GM19395 (cell line): ENCODE results near the gene DUSP7.
A peak's percentile ranks its signal among the peaks of the same experiment; 100 is the strongest.

Source experiments
- ATAC-seq: cut with Tn5 transposase; IDR thresholded peaks from one replicate; pipeline ENCODE4 v1.9.1; 2021; ENCODE audit warnings: mild to moderate bottlenecking, moderate library complexity; ENCODE audit not compliant: unreplicated experiment

Gene DUSP7

GRCh38 chr3:52056521-52056967 is at the start of gene DUSP7:
DUSP7 (minus strand) TSS chr3:52056571; CDS start chr3:52056366, 205 bp downstream.
- peak; percentile 29 for ATAC-seq

GRCh38 chr3:52104684-52105640 is 48.6 kb upstream of the DUSP7 start:
- ATAC-seq = no peak

GRCh38 chr3:52102934-52103333 is 46.6 kb upstream of the DUSP7 start:
- no peak for ATAC-seq

- ATAC-seq = no peak
Measured at GRCh38 chr3:52099001-52099401, 42.6 kb upstream of the DUSP7 start.

GRCh38 chr3:52097851-52098507 is 41.6 kb upstream of the DUSP7 start:
- no peak for ATAC-seq

GRCh38 chr3:52095990-52096775 is 39.8 kb upstream of the DUSP7 start:
- no peak for ATAC-seq

- no peak for ATAC-seq
Measured at GRCh38 chr3:52094571-52095485, 38.5 kb upstream of the DUSP7 start.

GRCh38 chr3:52093756-52094545 is 37.6 kb upstream of the DUSP7 start:
- no peak for ATAC-seq

GRCh38 chr3:52092891-52093290 is 36.5 kb upstream of the DUSP7 start:
- ATAC-seq = no peak

- ATAC-seq = no peak
Measured at GRCh38 chr3:52092271-52092660, 35.9 kb upstream of the DUSP7 start.

GRCh38 chr3:52091586-52092270 is 35.4 kb upstream of the DUSP7 start:
- ATAC-seq = no peak

GRCh38 chr3:52090933-52091468 is 34.6 kb upstream of the DUSP7 start:
- no peak for ATAC-seq

GRCh38 chr3:52090131-52090932 is 34.0 kb upstream of the DUSP7 start:
- no peak for ATAC-seq

- ATAC-seq = no peak
Measured at GRCh38 chr3:52089691-52090090, 33.3 kb upstream of the DUSP7 start.

GRCh38 chr3:52088445-52089367 is 32.3 kb upstream of the DUSP7 start:
- no peak for ATAC-seq

GRCh38 chr3:52087731-52088130 is 31.4 kb upstream of the DUSP7 start:
- no peak for ATAC-seq
